Uterus (tissue), 2 donors: ENCODE measurements around the gene VCX3A.

Experiments
- CTCF ChIP-seq, 4 experiments: fragments of 200-600 bp in 2 of 4; fragments of 450-650 bp in 2 of 4; sonication (generic) in 2 of 4; IDR thresholded peaks; one replicate each; pipeline ENCODE4 v1.5.1; 2016 to 2019; ENCODE audit warnings: antibody characterized with exemption in 4 of 4, mild to moderate bottlenecking in 2 of 4, moderate library complexity in 1 of 4
- POLR2A ChIP-seq, 2 donors: fragments of 450-650 bp; IDR thresholded peaks; one replicate each; pipeline ENCODE4 v1.6.1; 2016; ENCODE audit warnings: antibody characterized with exemption in 2 of 2, mild to moderate bottlenecking in 1 of 2, moderate library complexity in 1 of 2

- no peak for TF ChIP-seq CTCF (IDR thresholded peaks at IDR 0.05)
- no peak for TF ChIP-seq POLR2A (IDR thresholded peaks at IDR 0.05)
Observed at GRCh38 chrX:6545712-6546111, 10.8 kb upstream of the VCX3A start.
